T-helper 1 cell treated with Interleukin-12 subunit alpha and Interleukin-12 subunit beta and Interleukin-4 antibody, amounts not matched to agents 30 μg/mL and 1 μg/mL, for 36 hours (primary cell): ENCODE results near the gene DESI1.
"Not testable (repeated sequence)": the region's sequence is repeated elsewhere in the genome, so short reads cannot be mapped to it uniquely, and the experiment has no call there.

Experiments used
- H3K27ac Mint-ChIP-seq: one replicate; pipeline ENCODE4 v1.8.0; 2021; ENCODE audit warnings: mild to moderate bottlenecking, mixed read lengths
- H3K27me3 Mint-ChIP-seq: one replicate; pipeline ENCODE4 v1.8.0; 2021; ENCODE audit warnings: low read depth, mixed read lengths
- H3K36me3 Mint-ChIP-seq: one replicate; pipeline ENCODE4 v1.8.0; 2021; ENCODE audit warnings: low read depth, mixed read lengths
- H3K4me1 Mint-ChIP-seq: one replicate; pipeline ENCODE4 v1.8.0; 2021; ENCODE audit warnings: low read depth, mixed read lengths
- H3K4me3 Mint-ChIP-seq: one replicate; pipeline ENCODE4 v1.8.0; 2021; ENCODE audit warnings: mild to moderate bottlenecking, moderate library complexity, mixed read lengths
- H3K9me3 Mint-ChIP-seq: one replicate; pipeline ENCODE4 v1.8.0; 2021; ENCODE audit warnings: mixed read lengths

DESI1 gene

DNA sequence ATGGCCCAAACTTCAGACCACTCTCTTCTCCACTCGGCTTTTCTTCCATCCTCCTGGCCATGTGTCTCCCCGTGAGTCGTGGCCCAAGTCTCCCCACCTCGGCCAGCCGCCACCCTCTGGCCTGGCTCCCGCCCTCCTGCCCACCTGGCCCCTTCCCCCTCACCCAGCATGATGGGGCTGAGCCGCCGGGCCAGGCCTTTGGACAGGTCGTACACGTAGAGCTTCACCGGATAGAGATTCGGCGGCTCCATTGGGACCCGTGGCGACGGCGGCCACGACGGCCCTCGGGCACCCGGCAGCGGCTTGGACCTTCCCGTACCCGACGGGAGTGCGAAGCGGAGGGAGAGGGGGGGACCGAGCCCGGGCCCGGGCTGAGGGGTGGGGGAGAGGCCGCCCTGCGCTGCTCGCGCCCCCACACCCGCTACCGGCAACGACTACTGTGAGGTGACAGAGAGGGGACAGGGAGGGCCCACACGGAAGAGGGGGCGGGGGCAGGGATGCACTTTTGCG is at the start of gene DESI1:
Gene DESI1 (minus strand): TSS at position 455 of the 510 bp plus-strand sequence. CDS start 204 bp downstream, at position 251.
- no peaks in the 10 kb centered on the region for H3K27me3 Mint-ChIP-seq
- H3K4me3 Mint-ChIP-seq: peak within 1 kb of the TSS; percentile 94
- peaks cover 38% of the 10 kb centered on the region for H3K4me1 Mint-ChIP-seq
- H3K9me3 Mint-ChIP-seq: no peaks in the 10 kb centered on the region
- H3K36me3 Mint-ChIP-seq: peaks cover 15% of the 10 kb centered on the region
- H3K27ac Mint-ChIP-seq: peak within 1 kb of the TSS; percentile 94

DNA sequence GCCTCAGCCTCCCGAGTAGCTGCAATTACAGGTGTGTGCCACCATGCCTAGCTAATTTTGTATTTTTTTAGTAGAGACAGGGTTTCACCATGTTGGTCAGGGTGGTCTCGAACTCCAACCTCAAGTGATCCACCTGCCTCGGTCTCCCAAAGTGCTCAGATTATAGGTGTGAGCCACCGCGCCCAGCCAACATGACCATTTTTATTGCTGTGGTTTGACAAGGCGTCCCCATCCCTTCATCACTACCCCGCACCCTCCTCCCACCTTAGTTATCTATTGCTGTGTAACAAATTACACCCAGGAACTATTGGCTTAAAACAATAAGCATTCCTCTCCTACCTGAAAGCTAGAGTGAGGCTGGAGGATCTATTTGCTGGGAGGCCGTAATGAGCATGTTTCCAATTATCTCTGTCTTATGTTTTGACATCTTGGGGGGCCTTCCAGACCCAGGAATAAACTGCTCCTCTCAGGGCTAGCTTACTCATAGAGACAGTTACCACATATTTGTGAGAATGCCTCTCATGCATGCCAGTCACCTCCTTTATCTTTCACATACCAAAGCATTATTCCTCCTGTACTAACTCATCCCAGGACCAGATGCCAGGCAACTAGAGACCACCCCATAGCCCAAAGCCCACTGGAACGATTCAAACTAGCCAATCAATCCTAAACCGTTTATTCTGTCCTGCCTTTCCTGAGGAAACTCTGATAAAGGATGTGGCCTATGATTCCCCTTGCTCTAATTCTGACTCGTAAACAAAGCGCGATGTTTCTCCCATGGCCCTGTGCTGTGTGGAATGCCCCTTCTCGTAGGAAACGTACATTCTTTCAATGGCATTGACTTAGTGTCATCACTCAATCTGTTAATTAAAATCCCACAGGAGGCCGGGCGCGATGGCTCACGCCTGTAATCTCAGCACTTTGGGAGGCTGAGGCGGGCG is 48.4 kb upstream of the DESI1 start:
- no peaks in the 10 kb centered on the region for H3K27me3 Mint-ChIP-seq
- peaks cover 14% of the 10 kb centered on the region for H3K4me1 Mint-ChIP-seq
- peaks cover 12% of the 10 kb centered on the region for H3K36me3 Mint-ChIP-seq
- no peak overlapping the region for H3K4me3 Mint-ChIP-seq
- no peaks in the 10 kb centered on the region for H3K9me3 Mint-ChIP-seq
- peak overlapping the region; percentile 45 for H3K27ac Mint-ChIP-seq

GRCh38 chr22:41664951-41665350 is 44.1 kb upstream of the DESI1 start:
- no peaks in the 10 kb centered on the region for H3K27me3 Mint-ChIP-seq
- H3K4me3 Mint-ChIP-seq: no peak overlapping the region
- H3K9me3 Mint-ChIP-seq: no peaks in the 10 kb centered on the region
- H3K36me3 Mint-ChIP-seq: peaks cover 33% of the 10 kb centered on the region
- H3K4me1 Mint-ChIP-seq: peaks cover 9% of the 10 kb centered on the region
- peak overlapping the region; percentile 20 for H3K27ac Mint-ChIP-seq

- H3K36me3 Mint-ChIP-seq: peaks cover 35% of the 10 kb centered on the region
- no peak overlapping the region for H3K4me3 Mint-ChIP-seq
- no peaks in the 10 kb centered on the region for H3K9me3 Mint-ChIP-seq
- no peak overlapping the region for H3K27ac Mint-ChIP-seq
- peaks cover 8% of the 10 kb centered on the region for H3K4me1 Mint-ChIP-seq
- no peaks in the 10 kb centered on the region for H3K27me3 Mint-ChIP-seq
Measured at GRCh38 chr22:41664490-41664889, 43.6 kb upstream of the DESI1 start.

DNA sequence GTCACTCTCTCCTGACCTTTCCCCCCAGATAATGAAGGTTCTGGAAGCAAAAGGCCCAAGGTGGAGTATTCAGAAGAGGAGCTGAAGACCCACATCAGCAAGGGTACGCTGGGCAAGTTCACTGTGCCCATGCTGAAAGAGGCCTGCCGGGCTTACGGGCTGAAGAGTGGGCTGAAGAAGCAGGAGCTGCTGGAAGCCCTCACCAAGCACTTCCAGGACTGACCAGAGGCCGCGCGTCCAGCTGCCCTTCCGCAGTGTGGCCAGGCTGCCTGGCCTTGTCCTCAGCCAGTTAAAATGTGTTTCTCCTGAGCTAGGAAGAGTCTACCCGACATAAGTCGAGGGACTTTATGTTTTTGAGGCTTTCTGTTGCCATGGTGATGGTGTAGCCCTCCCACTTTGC is 42.8 kb upstream of the DESI1 start:
- not testable (repeated sequence) for H3K27me3 Mint-ChIP-seq, H3K27ac Mint-ChIP-seq
- H3K36me3 Mint-ChIP-seq: peaks cover 33% of the 10 kb centered on the region

GRCh38 chr22:41661713-41662112 is 40.9 kb upstream of the DESI1 start:
- H3K9me3 Mint-ChIP-seq: no peaks in the 10 kb centered on the region
- H3K4me1 Mint-ChIP-seq: peaks cover under 1% of the 10 kb centered on the region
- H3K27ac Mint-ChIP-seq: no peak overlapping the region
- H3K27me3 Mint-ChIP-seq: no peaks in the 10 kb centered on the region
- no peak overlapping the region for H3K4me3 Mint-ChIP-seq
- peaks cover 44% of the 10 kb centered on the region for H3K36me3 Mint-ChIP-seq

More for the DNA sequence above, 42.8 kb upstream of the DESI1 start:
- not testable (repeated sequence) for H3K9me3 Mint-ChIP-seq, H3K4me1 Mint-ChIP-seq, H3K4me3 Mint-ChIP-seq

- Mint-ChIP-seq H3K27me3 (no peaks in the 10 kb centered on the region), H3K27ac (no peak overlapping the region), H3K4me1 (no peaks in the 10 kb centered on the region), H3K9me3 (no peaks in the 10 kb centered on the region), H3K4me3 (no peak overlapping the region), H3K36me3 (peaks cover 47% of the 10 kb centered on the region)
Measured at GRCh38 chr22:41661088-41661487, 40.2 kb upstream of the DESI1 start.

DNA sequence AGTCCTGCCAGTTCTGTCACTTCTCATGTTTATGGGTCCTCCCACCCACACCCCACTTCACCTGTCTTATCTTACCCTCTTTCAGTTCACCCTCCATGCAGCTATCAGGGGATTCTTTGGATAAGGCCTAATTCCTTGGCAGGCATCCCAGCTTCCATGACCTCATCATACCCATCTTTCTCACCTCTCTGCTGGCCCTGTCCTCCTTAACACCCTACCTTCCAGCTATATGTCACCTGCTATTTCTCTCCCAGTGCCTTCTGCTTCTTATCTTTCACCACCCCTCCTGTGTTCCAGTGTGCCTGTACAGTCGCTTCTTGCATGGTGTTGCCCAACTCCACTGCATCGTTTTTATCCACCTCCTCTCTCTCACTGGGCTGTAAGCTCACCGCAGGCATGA is 39.6 kb upstream of the DESI1 start:
- Mint-ChIP-seq H3K36me3 (peaks cover 49% of the 10 kb centered on the region), H3K4me3 (no peak overlapping the region), H3K27me3 (no peaks in the 10 kb centered on the region), H3K4me1 (no peaks in the 10 kb centered on the region), H3K9me3 (no peaks in the 10 kb centered on the region), H3K27ac (no peak overlapping the region)

GRCh38 chr22:41659941-41660340 is 39.1 kb upstream of the DESI1 start:
- H3K27me3 Mint-ChIP-seq: no peaks in the 10 kb centered on the region
- no peaks in the 10 kb centered on the region for H3K4me1 Mint-ChIP-seq
- H3K36me3 Mint-ChIP-seq: peaks cover 49% of the 10 kb centered on the region
- no peaks in the 10 kb centered on the region for H3K9me3 Mint-ChIP-seq
- no peak overlapping the region for H3K4me3 Mint-ChIP-seq
- H3K27ac Mint-ChIP-seq: no peak overlapping the region

DNA sequence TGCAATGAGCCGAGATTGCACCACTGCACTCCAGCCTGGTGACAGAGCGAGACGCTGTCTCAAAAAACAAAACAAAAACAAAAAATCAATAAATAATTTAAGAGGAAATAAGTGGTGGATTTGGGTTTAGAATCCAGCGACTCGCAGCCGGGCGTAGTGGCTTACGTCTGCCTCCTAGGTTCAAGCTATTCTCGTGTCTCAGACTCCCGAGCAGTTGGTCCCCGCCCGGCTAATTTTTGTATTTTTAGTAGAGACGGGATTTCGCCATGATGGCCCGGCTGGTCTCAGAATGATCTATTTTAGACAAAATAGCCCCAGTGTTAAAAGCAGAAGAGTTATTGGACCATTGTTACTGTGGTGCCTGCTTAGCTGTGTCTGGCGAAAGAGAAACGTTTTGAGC is 38.0 kb upstream of the DESI1 start:
- Mint-ChIP-seq H3K27ac (no peak overlapping the region), H3K4me1 (peaks cover 3% of the 10 kb centered on the region), H3K4me3 (no peak overlapping the region), H3K9me3 (no peaks in the 10 kb centered on the region), H3K36me3 (peaks cover 52% of the 10 kb centered on the region), H3K27me3 (no peaks in the 10 kb centered on the region)

GRCh38 chr22:41657709-41658108 is 36.9 kb upstream of the DESI1 start:
- H3K36me3 Mint-ChIP-seq: peaks cover 52% of the 10 kb centered on the region
- no peaks in the 10 kb centered on the region for H3K27me3 Mint-ChIP-seq
- H3K4me3 Mint-ChIP-seq: no peak overlapping the region
- no peak overlapping the region for H3K27ac Mint-ChIP-seq
- peaks cover 3% of the 10 kb centered on the region for H3K4me1 Mint-ChIP-seq
- no peaks in the 10 kb centered on the region for H3K9me3 Mint-ChIP-seq

GRCh38 chr22:41656556-41656955 is 35.7 kb upstream of the DESI1 start:
- H3K27ac Mint-ChIP-seq: no peak overlapping the region
- no peaks in the 10 kb centered on the region for H3K9me3 Mint-ChIP-seq
- no peaks in the 10 kb centered on the region for H3K27me3 Mint-ChIP-seq
- peaks cover 3% of the 10 kb centered on the region for H3K4me1 Mint-ChIP-seq
- peaks cover 52% of the 10 kb centered on the region for H3K36me3 Mint-ChIP-seq
- no peak overlapping the region for H3K4me3 Mint-ChIP-seq

DNA sequence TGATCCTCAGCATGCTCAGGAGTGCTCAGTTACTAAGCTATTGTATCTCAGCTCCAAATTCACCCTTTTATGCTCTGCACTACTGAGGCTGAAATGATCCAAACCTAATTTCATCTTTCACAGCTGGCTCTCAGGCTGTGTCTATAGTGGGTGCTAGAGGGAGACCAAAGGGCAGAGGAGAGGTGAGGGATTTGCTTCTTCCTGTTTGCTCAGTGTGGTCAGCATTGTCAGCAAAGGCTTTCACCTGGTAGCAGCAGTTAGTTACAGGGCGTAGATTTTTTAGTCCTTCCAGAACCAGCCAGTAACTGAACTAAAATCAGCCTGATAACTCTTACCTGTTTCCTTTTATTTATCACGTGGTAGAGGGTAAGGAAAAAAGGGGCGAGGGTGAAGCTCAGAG is 33.5 kb upstream of the DESI1 start:
- H3K27me3 Mint-ChIP-seq: no peaks in the 10 kb centered on the region

DNA sequence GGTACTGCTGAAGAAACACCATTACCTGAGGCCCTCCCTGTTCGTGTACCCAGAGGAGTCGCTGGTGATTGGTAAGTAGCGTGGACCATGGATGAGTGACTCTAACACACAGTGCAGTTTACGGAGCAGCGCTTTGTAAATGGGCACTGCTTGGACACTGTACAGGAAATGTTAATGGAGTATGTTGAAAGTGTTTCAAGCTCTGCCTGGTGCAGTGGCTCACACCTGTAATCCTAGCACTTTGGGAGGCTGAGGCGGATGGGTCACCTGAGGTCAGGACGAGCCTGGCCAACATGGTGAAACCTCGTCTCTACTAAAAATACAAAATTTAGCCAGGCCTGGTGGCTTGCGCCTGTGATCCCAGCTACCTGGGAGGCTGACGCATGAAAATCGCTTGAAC is 30.0 kb upstream of the DESI1 start:
- H3K36me3 Mint-ChIP-seq: peaks cover 29% of the 10 kb centered on the region

More for the DNA sequence above, 33.5 kb upstream of the DESI1 start:
- Mint-ChIP-seq H3K36me3 (peaks cover 42% of the 10 kb centered on the region), H3K27ac (no peak overlapping the region), H3K4me3 (no peak overlapping the region), H3K9me3 (no peaks in the 10 kb centered on the region), H3K4me1 (peaks cover 3% of the 10 kb centered on the region)

DNA sequence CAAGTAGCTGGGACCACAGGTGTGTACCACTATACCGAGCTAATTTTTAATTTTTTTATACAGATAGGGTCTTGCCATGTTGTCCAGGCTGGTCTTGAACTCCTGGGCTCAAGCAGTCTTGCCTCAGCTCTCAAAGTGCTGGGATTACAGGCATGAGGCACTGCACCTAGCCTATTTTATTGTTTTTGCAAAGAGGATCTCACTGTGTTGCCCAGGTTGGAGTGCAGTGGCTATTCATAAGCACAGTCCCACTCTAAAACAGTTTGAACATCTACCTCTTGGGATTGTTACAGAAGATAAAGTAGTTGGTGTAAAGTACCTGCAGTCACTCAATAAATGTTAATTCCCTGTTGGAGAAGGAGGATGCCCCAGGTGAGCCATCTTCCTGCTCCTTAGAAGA is 29.4 kb upstream of the DESI1 start:
- H3K4me1 Mint-ChIP-seq: peaks cover 3% of the 10 kb centered on the region
- peaks cover 26% of the 10 kb centered on the region for H3K36me3 Mint-ChIP-seq
- H3K27ac Mint-ChIP-seq: no peak overlapping the region
- no peaks in the 10 kb centered on the region for H3K9me3 Mint-ChIP-seq
- H3K4me3 Mint-ChIP-seq: no peak overlapping the region
- H3K27me3 Mint-ChIP-seq: no peaks in the 10 kb centered on the region

More for the DNA sequence above, 30.0 kb upstream of the DESI1 start:
- Mint-ChIP-seq H3K4me3 (no peak overlapping the region), H3K4me1 (peaks cover 3% of the 10 kb centered on the region), H3K27ac (no peak overlapping the region), H3K9me3 (no peaks in the 10 kb centered on the region), H3K27me3 (no peaks in the 10 kb centered on the region)
